ENCODE measurements around the gene C2CD4C. TPM values are rescaled to one million over a fixed set of nuclear protein-coding genes. Genes with fewer than 3 reads are reported as not detected.
A peak's percentile ranks its signal among the peaks of the same experiment; 100 is the strongest.

C2CD4C gene
- total RNA-seq, 1 experiment from 2014 or later, result 7.1 TPM

DNA sequence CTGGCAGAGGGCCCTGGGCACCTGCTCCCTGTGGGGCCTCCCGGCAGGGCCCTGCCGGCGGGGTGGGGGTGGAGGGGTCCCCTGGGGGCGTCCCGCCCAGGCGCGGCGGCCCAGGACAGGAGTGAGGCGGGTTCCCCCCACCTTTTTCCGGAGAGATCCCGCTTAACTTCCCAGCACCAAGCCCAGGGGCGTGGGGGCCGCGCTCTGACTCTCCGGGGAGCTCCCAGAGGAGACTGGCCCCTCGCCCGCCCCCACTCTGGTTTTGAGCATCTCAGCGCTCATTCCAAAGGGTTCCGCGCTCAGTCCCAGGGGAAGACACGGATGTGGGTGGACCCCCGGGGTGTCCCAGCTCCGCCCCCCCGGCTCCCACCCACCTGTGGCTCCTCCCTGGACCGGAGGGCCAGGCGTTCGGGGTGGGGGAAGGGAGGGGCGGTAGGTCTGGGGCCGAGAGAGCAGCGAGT is 476 bp downstream of the C2CD4C start:
- DNase-seq (ENCODE audit: low read depth, low spot score), result no peak
- H3K4me2 ChIP-seq (ENCODE audit: low read length), result peak overlapping the region; percentile 84
- CTCF ChIA-PET, result interaction anchor here (0.5 kb wide), 1 partner anchor 361 kb away, joined by 3 read pairs; no protein-coding TSS in a partner anchor

DNA sequence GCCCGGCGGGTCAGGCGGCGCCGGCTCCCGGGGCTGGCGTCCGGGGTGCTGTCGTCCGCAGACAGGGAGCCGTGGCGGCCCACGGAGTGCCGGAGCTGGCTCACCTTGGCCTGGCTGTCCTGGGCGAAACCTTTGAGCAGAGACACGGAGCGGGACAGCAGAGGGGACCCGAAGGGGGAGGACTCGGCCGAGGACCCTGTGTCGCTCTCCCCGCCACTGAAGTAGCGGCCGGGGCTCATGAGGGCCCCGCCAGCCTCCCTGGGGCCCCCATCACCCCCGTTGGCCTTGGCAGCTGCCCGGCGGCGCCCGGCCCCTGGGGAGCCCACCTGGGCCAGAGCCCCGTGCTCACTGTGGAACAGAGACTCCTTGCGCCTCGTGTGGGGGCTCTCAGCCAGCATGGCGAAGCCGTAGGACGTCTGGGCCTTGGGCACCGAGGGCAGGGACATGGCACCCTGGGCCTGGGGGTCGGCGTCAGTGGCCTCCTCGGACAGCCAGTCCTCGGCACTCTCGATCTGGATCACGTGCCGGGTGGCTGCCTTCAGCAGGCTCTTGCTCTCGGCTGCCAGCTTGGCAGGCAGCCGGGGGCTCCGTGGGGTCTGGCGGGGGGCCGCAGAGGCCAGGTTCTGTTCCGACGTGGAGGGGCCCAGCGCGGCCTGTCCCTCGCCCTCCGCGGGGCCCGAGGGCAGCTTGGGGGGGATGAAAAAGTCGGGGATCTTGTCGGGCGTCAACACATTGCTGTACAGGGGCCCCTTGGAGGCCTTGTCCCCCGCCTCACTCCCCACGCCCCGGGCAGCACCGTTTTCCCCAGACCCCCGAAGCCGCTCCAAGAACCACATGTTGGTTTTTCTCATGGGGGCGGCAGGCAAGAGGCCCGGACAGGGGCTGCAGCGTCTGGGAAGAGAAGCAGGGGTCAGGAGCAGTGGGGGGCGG is 1.2 kb downstream of the C2CD4C start:
- peak overlapping the region; percentile 47 to 60 for H3K4me3 ChIP-seq (replicated peaks in 1 of 2; ENCODE audit: low read depth in 1 of 2, low read length in 2 of 2)

More for the DNA sequence above, 476 bp downstream of the C2CD4C start:
- Histone ChIP-seq H3K79me2 (ENCODE audit: insufficient read depth, low read length) (no peaks in the 10 kb centered on the region), H3K9me2 (ENCODE audit: insufficient read depth) (no peaks in the 10 kb centered on the region), H3K27ac (ENCODE audit: low read depth, low read length) (no peak overlapping the region; the same call in 1 of the 2 replicates), H4K20me1 (ENCODE audit: insufficient read depth) (no peaks in the 10 kb centered on the region), H3K9ac (ENCODE audit: low read length) (peak overlapping the region; percentile 53), H3K9me3 (ENCODE audit: control insufficient read depth in 1 of 2, insufficient read depth in 1 of 2, low read depth in 1 of 2, low read length in 2 of 2) (no peaks in the 10 kb centered on the region), H3K4me3 (replicated peaks in 1 of 2; ENCODE audit: low read depth in 1 of 2, low read length in 2 of 2) (peak overlapping the region; percentile 47 to 60), H2AFZ (ENCODE audit: low read depth, low read length, poor library complexity, severe bottlenecking) (no peak overlapping the region), H3K4me1 (ENCODE audit: control insufficient read depth in 1 of 2, insufficient read depth in 2 of 2, low read length in 2 of 2) (peaks cover 4 to 14% of the 10 kb centered on the region in 2 experiments; a peak in 3 of 4 replicates), H3K27me3 (ENCODE audit: insufficient read depth, low read length) (peaks cover 4% of the 10 kb centered on the region; the same call in 1 of the 2 replicates), H3K36me3 (ENCODE audit: control insufficient read depth in 1 of 2, insufficient read depth in 2 of 2, low read length in 2 of 2) (no peaks in the 10 kb centered on the region)
- BruUV-seq (replicated peaks), result no TSS peak
- POLR2A ChIA-PET, result no interaction called here
- RAD21 ChIA-PET (ENCODE audit: low non-redundant PET in 1 of 2, low total read pairs in 2 of 2, uncharacterized antibody in 2 of 2, unreplicated experiment in 2 of 2), result interaction anchor here in 1 of 2 experiments (0.7 kb wide), 1 partner anchor 123 kb away, joined by 4 read pairs; no protein-coding TSS in a partner anchor
- TF ChIP-seq SIN3A (IDR thresholded peaks at IDR 0.05; ENCODE audit: low read depth), result no peak
- peak; percentile 76 for ATAC-seq
- intact Hi-C loops (cut with micrococcal nuclease), result no loop called here

More for the DNA sequence above, 1.2 kb downstream of the C2CD4C start:
- TF ChIP-seq SIN3A (IDR thresholded peaks at IDR 0.05; ENCODE audit: low read depth) (no peak), FOSL1 (IDR thresholded peaks at IDR 0.05; ENCODE audit: low read depth) (no peak), ZNF274 (IDR thresholded peaks at IDR 0.05; ENCODE audit: low read depth, low read length) (no peak), ELF1 (IDR thresholded peaks at IDR 0.05; ENCODE audit: borderline replicate concordance, low read depth) (no peak), POLR2A (IDR thresholded peaks at IDR 0.05; ENCODE audit: borderline replicate concordance, extremely low read depth, insufficient read depth, insufficient read length) (no peak), TCF7L2 (IDR thresholded peaks at IDR 0.05; ENCODE audit: borderline replicate concordance, extremely low read depth, insufficient read depth, insufficient read length) (no peak), EZH2phosphoT487 (IDR thresholded peaks at IDR 0.05; ENCODE audit: borderline replicate concordance) (no peak), CEBPB (IDR thresholded peaks at IDR 0.05; ENCODE audit: low read depth) (no peak), SRF (IDR thresholded peaks at IDR 0.05; ENCODE audit: low read depth) (no peak)
- TF ChIP-seq, protein P1, sequence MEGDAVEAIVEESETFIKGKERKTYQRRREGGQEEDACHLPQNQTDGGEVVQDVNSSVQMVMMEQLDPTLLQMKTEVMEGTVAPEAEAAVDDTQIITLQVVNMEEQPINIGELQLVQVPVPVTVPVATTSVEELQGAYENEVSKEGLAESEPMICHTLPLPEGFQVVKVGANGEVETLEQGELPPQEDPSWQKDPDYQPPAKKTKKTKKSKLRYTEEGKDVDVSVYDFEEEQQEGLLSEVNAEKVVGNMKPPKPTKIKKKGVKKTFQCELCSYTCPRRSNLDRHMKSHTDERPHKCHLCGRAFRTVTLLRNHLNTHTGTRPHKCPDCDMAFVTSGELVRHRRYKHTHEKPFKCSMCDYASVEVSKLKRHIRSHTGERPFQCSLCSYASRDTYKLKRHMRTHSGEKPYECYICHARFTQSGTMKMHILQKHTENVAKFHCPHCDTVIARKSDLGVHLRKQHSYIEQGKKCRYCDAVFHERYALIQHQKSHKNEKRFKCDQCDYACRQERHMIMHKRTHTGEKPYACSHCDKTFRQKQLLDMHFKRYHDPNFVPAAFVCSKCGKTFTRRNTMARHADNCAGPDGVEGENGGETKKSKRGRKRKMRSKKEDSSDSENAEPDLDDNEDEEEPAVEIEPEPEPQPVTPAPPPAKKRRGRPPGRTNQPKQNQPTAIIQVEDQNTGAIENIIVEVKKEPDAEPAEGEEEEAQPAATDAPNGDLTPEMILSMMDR (IDR thresholded peaks at IDR 0.05 in 2 of 3, conservative IDR thresholded peaks at IDR 0.05 in 1 of 3; ENCODE audit: borderline replicate concordance in 1 of 3, insufficient read depth in 1 of 3, low read depth in 2 of 3, low read length in 2 of 3), result no peak
- TF ChIP-seq, protein P2, sequence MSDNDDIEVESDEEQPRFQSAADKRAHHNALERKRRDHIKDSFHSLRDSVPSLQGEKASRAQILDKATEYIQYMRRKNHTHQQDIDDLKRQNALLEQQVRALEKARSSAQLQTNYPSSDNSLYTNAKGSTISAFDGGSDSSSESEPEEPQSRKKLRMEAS (IDR thresholded peaks at IDR 0.05), result no peak
- TF ChIP-seq, protein P3, sequence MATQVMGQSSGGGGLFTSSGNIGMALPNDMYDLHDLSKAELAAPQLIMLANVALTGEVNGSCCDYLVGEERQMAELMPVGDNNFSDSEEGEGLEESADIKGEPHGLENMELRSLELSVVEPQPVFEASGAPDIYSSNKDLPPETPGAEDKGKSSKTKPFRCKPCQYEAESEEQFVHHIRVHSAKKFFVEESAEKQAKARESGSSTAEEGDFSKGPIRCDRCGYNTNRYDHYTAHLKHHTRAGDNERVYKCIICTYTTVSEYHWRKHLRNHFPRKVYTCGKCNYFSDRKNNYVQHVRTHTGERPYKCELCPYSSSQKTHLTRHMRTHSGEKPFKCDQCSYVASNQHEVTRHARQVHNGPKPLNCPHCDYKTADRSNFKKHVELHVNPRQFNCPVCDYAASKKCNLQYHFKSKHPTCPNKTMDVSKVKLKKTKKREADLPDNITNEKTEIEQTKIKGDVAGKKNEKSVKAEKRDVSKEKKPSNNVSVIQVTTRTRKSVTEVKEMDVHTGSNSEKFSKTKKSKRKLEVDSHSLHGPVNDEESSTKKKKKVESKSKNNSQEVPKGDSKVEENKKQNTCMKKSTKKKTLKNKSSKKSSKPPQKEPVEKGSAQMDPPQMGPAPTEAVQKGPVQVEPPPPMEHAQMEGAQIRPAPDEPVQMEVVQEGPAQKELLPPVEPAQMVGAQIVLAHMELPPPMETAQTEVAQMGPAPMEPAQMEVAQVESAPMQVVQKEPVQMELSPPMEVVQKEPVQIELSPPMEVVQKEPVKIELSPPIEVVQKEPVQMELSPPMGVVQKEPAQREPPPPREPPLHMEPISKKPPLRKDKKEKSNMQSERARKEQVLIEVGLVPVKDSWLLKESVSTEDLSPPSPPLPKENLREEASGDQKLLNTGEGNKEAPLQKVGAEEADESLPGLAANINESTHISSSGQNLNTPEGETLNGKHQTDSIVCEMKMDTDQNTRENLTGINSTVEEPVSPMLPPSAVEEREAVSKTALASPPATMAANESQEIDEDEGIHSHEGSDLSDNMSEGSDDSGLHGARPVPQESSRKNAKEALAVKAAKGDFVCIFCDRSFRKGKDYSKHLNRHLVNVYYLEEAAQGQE (IDR thresholded peaks at IDR 0.05; ENCODE audit: low read depth), result no peak
- peaks cover 4% of the 10 kb centered on the region; the same call in 1 of the 2 replicates for H3K27me3 ChIP-seq (ENCODE audit: insufficient read depth, low read length)
- RAD21 ChIA-PET (ENCODE audit: low non-redundant PET in 1 of 2, low total read pairs in 2 of 2, uncharacterized antibody in 2 of 2, unreplicated experiment in 2 of 2), result interaction anchor here in 1 of 2 experiments (0.7 kb wide), 1 partner anchor 123 kb away, joined by 4 read pairs; no protein-coding TSS in a partner anchor
- H3K9me3 ChIP-seq (ENCODE audit: control insufficient read depth in 1 of 2, insufficient read depth in 1 of 2, low read depth in 1 of 2, low read length in 2 of 2), result no peaks in the 10 kb centered on the region
- no peaks in the 10 kb centered on the region for H4K20me1 ChIP-seq (ENCODE audit: insufficient read depth)
- DNase-seq (ENCODE audit: low read depth, low spot score), result no peak
- no peak for ATAC-seq
- H3K4me2 ChIP-seq (ENCODE audit: low read length), result peak overlapping the region; percentile 84
- POLR2A ChIA-PET, result no interaction called here
- no TSS peak for BruUV-seq (replicated peaks)
- H3K27ac ChIP-seq (ENCODE audit: low read depth, low read length), result no peak overlapping the region
- intact Hi-C loops (cut with micrococcal nuclease), result no loop called here
- H3K9me2 ChIP-seq (ENCODE audit: insufficient read depth), result no peaks in the 10 kb centered on the region
- H3K4me1 ChIP-seq (ENCODE audit: control insufficient read depth in 1 of 2, insufficient read depth in 2 of 2, low read length in 2 of 2), result peaks cover 4 to 14% of the 10 kb centered on the region in 2 experiments; a peak in 3 of 4 replicates
- no peaks in the 10 kb centered on the region for H3K79me2 ChIP-seq (ENCODE audit: insufficient read depth, low read length)
- no peak overlapping the region for H3K9ac ChIP-seq (ENCODE audit: low read length)
- no peaks in the 10 kb centered on the region for H3K36me3 ChIP-seq (ENCODE audit: control insufficient read depth in 1 of 2, insufficient read depth in 2 of 2, low read length in 2 of 2)
- CTCF ChIA-PET, result no interaction called here
- no peak overlapping the region for H2AFZ ChIP-seq (ENCODE audit: low read depth, low read length, poor library complexity, severe bottlenecking)

Measured in HCT116 (cell line).